Keratinocyte (primary cell): ENCODE data around the gene RPL37A. TPM values are rescaled to one million over a fixed set of nuclear protein-coding genes. Genes with fewer than 3 reads are reported as not detected.
"Not testable (repeated sequence)": the region's sequence is repeated elsewhere in the genome, so short reads cannot be mapped to it uniquely, and the experiment has no call there.

ENCODE experiments used
- DNase-seq: peaks from one replicate; pipeline ENCODE4 v3.0.0-alpha.2; 2011; ENCODE audit warnings: low read depth, missing footprints, low spot score
- FAIRE-seq: peaks from 2 replicates; lab custom pipeline; 2011; peaks lifted over from hg19 to GRCh38; lab: Jason Lieb, UNC
- H2AFZ ChIP-seq: 2 replicates; pipeline ENCODE4 v1.6.0; 2012; ENCODE audit warnings: low read length, control low read depth, inconsistent platforms; ENCODE audit not compliant: control insufficient read depth
- H3K27ac ChIP-seq: 2 replicates; pipeline ENCODE4 v1.5.1; 2011; ENCODE audit warnings: low read length; ENCODE audit not compliant: control insufficient read depth, insufficient read depth
- H3K27me3 ChIP-seq: 3 replicates; pipeline ENCODE4 v1.6.0; 2011; ENCODE audit warnings: low read length; ENCODE audit not compliant: control insufficient read depth, insufficient read depth; ENCODE audit errors: extremely low read depth
- H3K36me3 ChIP-seq, 2 experiments: 2 replicates in 1 of 2; 3 replicates in 1 of 2; pipeline ENCODE4 v1.5.1; 2011; ENCODE audit warnings: low read length in 2 of 2, mild to moderate bottlenecking in 1 of 2; ENCODE audit not compliant: control insufficient read depth in 2 of 2, insufficient read depth in 2 of 2; ENCODE audit errors: extremely low read depth in 1 of 2
- H3K4me1 ChIP-seq: 3 replicates; pipeline ENCODE4 v1.5.1; 2011; ENCODE audit warnings: low read length; ENCODE audit not compliant: control insufficient read depth, insufficient read depth; ENCODE audit errors: extremely low read depth
- H3K4me2 ChIP-seq: 3 replicates; pipeline ENCODE4 v1.6.0; 2011; ENCODE audit warnings: low read depth, low read length; ENCODE audit not compliant: control insufficient read depth, insufficient read depth; ENCODE audit errors: extremely low read depth
- H3K4me3 ChIP-seq, 3 experiments: fragments of 200-600 bp in 1 of 3; sonication (generic) in 1 of 3; 2 replicates in 2 of 3; 3 replicates in 1 of 3; pipeline ENCODE4 v1.5.1; 2011 to 2016; ENCODE audit warnings: low read length in 3 of 3, mild to moderate bottlenecking in 3 of 3, control low read depth in 2 of 3, inconsistent platforms in 1 of 3, low read depth in 1 of 3, mixed read lengths in 1 of 3, mixed run types in 1 of 3, moderate library complexity in 1 of 3; ENCODE audit not compliant: control insufficient read depth in 2 of 3, insufficient read depth in 2 of 3; ENCODE audit errors: extremely low read depth in 1 of 3
- H3K79me2 ChIP-seq: 2 replicates; pipeline ENCODE4 v1.6.0; 2012; ENCODE audit warnings: low read length; ENCODE audit not compliant: control insufficient read depth, insufficient read depth
- H3K9ac ChIP-seq: 3 replicates; pipeline ENCODE4 v1.6.0; 2011; ENCODE audit warnings: low read length; ENCODE audit not compliant: control insufficient read depth, insufficient read depth; ENCODE audit errors: extremely low read depth
- H3K9me1 ChIP-seq: 3 replicates; pipeline ENCODE4 v1.6.0; 2011; ENCODE audit warnings: low read length; ENCODE audit not compliant: control insufficient read depth, insufficient read depth; ENCODE audit errors: extremely low read depth
- H3K9me3 ChIP-seq: 2 replicates; pipeline ENCODE4 v1.5.1; 2012; ENCODE audit warnings: low read depth, low read length; ENCODE audit not compliant: control insufficient read depth
- H4K20me1 ChIP-seq: 3 replicates; pipeline ENCODE4 v1.6.0; 2011; ENCODE audit warnings: low read length; ENCODE audit not compliant: control insufficient read depth, insufficient read depth; ENCODE audit errors: extremely low read depth
- EZH2 ChIP-seq: IDR thresholded peaks from one replicate; pipeline ENCODE4 v1.6.1; 2012; ENCODE audit warnings: inconsistent platforms, mild to moderate bottlenecking, low read length, moderate library complexity
- dilution Hi-C: fragments of 300-500 bp; cut with MboI; formaldehyde crosslinking; loops from one replicate; pipeline ENCODE4 v1.7.0; 2020; ENCODE audit warnings: low sequenced_read_pairs; ENCODE audit not compliant: extremely low pct_ligation_motif_present
- polyA plus RNA-seq, 5 experiments: library from polyadenylated mRNA; depleted of rRNA in 3 of 5; stranded (reverse) in 3 of 5; stranded (forward) in 1 of 5; unstranded in 1 of 5; fragments of >200 nt; gene quantifications; 1 replicate in 1 of 5; 2 replicates in 3 of 5; 3 replicates in 1 of 5; pipeline versions ENCODE4 v1.2.1 to v1.2.3, GENCODE V29; 2011 to 2012; ENCODE audit warnings: missing spikeins in 2 of 5, low read depth in 1 of 5, low replicate concordance in 1 of 5
- TF ChIP-seq, protein P1 (sequence below), 3 experiments: IDR thresholded peaks in 1 of 3; conservative IDR thresholded peaks in 1 of 3; optimal IDR thresholded peaks in 1 of 3; 2 replicates in 2 of 3; 3 replicates in 1 of 3; pipeline versions ENCODE3 to v1.5.1; 2011; ENCODE audit warnings: low read length in 3 of 3, mild to moderate bottlenecking in 3 of 3, moderate library complexity in 2 of 3, control low read depth in 1 of 3, inconsistent platforms in 1 of 3; ENCODE audit not compliant: insufficient read depth in 2 of 3; ENCODE audit errors: extremely low read depth in 1 of 3

The RPL37A gene
- polyA plus RNA-seq, 1 donor (not counting 4 experiments of a cell fraction or from before 2014, with no cell fraction given): 4,257 TPM

DNA sequence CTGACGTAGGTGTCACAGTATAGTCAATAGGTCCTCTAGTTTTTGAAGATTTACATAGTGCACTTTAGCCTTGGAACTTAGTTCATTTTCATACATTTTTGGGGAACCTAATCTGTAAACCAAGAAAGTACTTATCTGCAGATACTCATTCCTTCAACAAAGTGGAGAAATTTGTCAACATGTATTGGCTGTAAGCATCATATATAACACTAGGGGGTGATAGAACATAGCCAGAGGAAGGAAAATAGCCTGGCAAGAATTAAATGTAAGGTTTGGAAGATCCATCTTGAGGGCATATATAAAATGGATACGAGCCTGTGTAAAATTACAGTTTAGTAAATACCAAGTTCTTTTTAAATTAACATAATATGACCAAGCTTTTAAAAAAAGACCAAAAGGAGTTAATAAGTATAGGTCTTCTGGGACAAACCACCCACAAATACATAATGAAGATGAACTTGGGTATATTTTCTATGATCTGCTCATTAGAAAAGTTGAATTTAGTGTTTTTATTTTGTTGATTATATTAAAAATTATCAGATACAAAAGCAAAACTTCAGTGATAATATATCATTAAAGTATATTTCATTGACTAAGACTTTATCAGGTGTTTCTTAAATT, 18.2 kb downstream of the RPL37A start:
- no peaks in the 10 kb centered on the region for H3K9me1 ChIP-seq
- no peaks in the 10 kb centered on the region for H3K27me3 ChIP-seq
- no peaks in the 10 kb centered on the region for H3K9me3 ChIP-seq
- TF ChIP-seq EZH2: no peak
- TF ChIP-seq, protein P1, sequence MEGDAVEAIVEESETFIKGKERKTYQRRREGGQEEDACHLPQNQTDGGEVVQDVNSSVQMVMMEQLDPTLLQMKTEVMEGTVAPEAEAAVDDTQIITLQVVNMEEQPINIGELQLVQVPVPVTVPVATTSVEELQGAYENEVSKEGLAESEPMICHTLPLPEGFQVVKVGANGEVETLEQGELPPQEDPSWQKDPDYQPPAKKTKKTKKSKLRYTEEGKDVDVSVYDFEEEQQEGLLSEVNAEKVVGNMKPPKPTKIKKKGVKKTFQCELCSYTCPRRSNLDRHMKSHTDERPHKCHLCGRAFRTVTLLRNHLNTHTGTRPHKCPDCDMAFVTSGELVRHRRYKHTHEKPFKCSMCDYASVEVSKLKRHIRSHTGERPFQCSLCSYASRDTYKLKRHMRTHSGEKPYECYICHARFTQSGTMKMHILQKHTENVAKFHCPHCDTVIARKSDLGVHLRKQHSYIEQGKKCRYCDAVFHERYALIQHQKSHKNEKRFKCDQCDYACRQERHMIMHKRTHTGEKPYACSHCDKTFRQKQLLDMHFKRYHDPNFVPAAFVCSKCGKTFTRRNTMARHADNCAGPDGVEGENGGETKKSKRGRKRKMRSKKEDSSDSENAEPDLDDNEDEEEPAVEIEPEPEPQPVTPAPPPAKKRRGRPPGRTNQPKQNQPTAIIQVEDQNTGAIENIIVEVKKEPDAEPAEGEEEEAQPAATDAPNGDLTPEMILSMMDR (optimal IDR thresholded peaks at IDR 0.05 in 1 of 3, IDR thresholded peaks at IDR 0.05 in 1 of 3, conservative IDR thresholded peaks at IDR 0.05 in 1 of 3; ENCODE audit: extremely low read depth in 1 of 3, insufficient read depth in 2 of 3, low read length in 3 of 3): peak in 2 of 3 experiments; percentile 57 to 70
- no peaks in the 10 kb centered on the region for H4K20me1 ChIP-seq
- H3K36me3 ChIP-seq: peaks cover 1 to 5% of the 10 kb centered on the region in 2 experiments
- H3K4me2 ChIP-seq: no peak overlapping the region
- H3K9ac ChIP-seq: no peak overlapping the region
- no peak overlapping the region for H3K27ac ChIP-seq
- dilution Hi-C loops: loop anchor here (10.0 kb wide), 1 partner anchor 138 kb away; no protein-coding TSS in a partner anchor
- DNase-seq (no peak), FAIRE-seq (no peak)
- no peak overlapping the region for H2AFZ ChIP-seq
- H3K4me1 ChIP-seq: no peaks in the 10 kb centered on the region
- H3K4me3 ChIP-seq: no peak overlapping the region
- no peaks in the 10 kb centered on the region for H3K79me2 ChIP-seq

DNA sequence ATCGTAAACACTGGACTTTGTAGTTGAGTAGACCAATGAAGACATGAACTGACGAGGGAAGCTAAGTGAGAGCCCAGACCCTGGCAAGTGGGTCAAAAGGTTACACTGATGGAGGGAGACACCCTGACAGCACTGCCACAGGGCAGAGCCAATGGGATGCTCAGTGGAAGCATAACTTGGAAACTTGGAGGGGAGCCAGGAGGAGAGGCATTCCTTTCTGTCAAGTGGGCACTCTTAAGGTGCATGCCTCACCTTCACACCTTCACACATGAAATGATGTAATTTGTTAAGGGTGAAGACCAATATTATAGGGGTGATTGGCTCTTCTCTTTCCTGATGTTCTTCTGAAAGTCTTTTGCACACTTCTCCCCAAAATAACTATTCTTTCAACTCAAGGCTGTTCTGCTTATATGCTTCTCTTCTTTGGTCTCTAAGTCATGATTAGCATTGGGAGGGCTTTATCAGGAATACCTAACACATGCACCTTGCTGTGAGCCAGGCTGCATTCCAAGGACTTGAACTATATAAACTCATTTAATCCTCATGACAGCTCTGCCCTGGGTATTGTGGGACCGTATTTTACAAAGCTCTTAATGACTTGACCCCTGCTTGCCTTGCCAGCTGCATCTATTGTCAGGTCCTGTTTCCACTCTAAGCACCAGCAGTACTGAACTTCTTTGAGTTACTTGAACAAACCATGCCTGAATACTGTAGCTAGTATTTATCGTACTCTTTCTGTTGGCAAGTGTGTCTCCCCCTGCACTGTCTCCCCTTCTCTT, 19.0 kb downstream of the RPL37A start:
- Histone ChIP-seq H3K27ac (no peak overlapping the region), H4K20me1 (no peaks in the 10 kb centered on the region), H3K9ac (no peak overlapping the region), H3K4me2 (no peak overlapping the region), H3K36me3 (peaks cover 1 to 5% of the 10 kb centered on the region in 2 experiments), H3K9me3 (no peaks in the 10 kb centered on the region), H3K9me1 (no peaks in the 10 kb centered on the region), H3K79me2 (no peaks in the 10 kb centered on the region), H2AFZ (no peak overlapping the region), H3K27me3 (no peaks in the 10 kb centered on the region), H3K4me1 (no peaks in the 10 kb centered on the region), H3K4me3 (no peak overlapping the region)
- no peak for DNase-seq
- no peak for TF ChIP-seq EZH2
- TF ChIP-seq, protein P1 (optimal IDR thresholded peaks at IDR 0.05 in 1 of 3, IDR thresholded peaks at IDR 0.05 in 1 of 3, conservative IDR thresholded peaks at IDR 0.05 in 1 of 3; ENCODE audit: extremely low read depth in 1 of 3, insufficient read depth in 2 of 3, low read length in 3 of 3): no peak
- FAIRE-seq: no peak
- dilution Hi-C loops: loop anchor here (10.0 kb wide), 1 partner anchor 137 kb away; no protein-coding TSS in a partner anchor

DNA sequence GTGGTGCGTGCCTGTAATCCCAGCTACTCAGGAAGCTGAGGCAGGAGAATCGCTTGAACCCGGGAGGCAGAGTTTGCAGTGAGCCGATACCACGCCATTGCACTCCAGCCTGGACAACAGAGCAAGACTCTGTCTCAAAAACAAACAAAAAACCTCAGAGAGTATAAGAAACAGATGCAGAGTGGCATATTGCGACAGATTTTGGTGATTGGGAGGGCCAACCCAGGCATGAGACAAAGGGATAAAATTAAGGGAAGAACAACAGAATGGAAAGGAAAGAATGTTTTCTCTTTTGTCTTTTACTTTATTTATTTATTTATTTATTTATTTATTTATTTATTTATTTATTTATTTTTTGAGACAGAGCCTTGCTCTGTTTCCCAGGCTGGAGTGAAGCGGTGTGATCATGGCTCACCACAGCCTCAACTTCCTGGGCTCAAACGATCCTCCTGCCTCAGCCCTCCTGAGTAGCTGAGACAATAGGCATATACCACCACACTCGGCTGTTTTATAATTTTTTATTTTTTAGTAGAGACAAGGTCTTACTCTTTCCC, 20.0 kb downstream of the RPL37A start:
- H3K4me2 ChIP-seq, FAIRE-seq, H3K4me1 ChIP-seq, H3K9me1 ChIP-seq, H3K79me2 ChIP-seq, H3K27ac ChIP-seq, H2AFZ ChIP-seq, H3K27me3 ChIP-seq, H3K36me3 ChIP-seq, H3K4me3 ChIP-seq, DNase-seq, H3K9me3 ChIP-seq, H4K20me1 ChIP-seq, H3K9ac ChIP-seq: not testable (repeated sequence)
- dilution Hi-C loops: loop anchor here (10.0 kb wide), 1 partner anchor 136 kb away; no protein-coding TSS in a partner anchor
